GM18520 (cell line): Measurements from ENCODE around the gene KDM8.
"Not testable (repeated sequence)": the region's sequence is repeated elsewhere in the genome, so short reads cannot be mapped to it uniquely, and the experiment has no call there.

ENCODE experiments used
- ATAC-seq: cut with Tn5 transposase; IDR thresholded peaks from one replicate; pipeline ENCODE4 v1.9.1; 2021; ENCODE audit not compliant: unreplicated experiment

KDM8 gene

DNA sequence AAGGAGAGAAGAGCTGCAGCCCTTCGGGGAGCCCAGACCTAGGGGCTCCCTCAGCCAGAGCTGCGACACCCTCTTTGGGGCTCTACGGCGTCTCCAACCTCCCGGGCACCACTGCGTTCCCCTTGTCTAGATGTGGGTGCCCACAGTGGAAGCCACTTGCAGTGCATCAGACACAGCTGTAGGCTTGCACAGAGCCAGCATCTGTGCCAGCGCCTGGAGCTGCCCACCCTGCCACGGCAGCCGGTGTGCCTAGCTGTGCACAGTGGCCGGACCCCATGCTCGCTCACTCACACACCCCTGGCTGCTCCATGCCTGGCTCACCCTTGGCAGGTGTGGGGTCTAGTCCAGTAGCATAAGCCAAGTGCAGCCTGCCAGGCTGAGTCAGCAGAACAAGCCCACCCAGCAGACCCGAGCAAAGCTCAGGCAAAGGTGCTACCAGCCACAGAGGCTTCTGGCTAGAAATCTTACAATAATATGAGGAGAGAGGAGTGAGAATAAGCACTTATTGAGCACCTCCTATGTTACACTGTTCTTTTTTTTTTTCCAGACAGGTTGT, 12.9 kb upstream of the KDM8 start:
- no peak for ATAC-seq

DNA sequence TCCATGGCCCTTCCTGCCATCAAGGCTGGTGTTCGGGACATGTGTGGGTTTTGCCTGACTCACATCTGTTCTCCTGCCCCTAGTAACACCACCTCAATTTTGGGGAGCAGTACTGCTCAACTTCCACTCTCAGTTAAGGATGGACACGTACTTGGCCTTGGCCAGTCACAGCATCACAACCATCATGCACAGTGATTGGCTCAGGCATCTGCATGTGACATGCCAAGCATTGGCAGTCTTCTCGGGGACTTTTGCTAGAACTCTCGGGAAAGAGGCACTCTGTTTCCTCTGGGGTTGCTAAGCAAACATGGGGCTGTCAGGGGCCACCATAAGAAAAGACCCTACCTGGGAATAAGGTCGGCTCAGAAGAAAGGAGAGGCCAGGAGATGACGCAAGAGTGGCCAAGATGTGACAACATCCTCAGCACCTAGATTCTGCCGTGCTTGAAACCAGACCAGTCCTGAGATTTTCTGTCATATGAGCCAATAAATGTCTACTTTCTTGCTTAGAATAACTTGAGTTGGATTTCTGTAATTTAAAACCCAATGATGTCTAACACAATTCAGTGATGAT, 11.9 kb upstream of the KDM8 start:
- ATAC-seq: no peak

DNA sequence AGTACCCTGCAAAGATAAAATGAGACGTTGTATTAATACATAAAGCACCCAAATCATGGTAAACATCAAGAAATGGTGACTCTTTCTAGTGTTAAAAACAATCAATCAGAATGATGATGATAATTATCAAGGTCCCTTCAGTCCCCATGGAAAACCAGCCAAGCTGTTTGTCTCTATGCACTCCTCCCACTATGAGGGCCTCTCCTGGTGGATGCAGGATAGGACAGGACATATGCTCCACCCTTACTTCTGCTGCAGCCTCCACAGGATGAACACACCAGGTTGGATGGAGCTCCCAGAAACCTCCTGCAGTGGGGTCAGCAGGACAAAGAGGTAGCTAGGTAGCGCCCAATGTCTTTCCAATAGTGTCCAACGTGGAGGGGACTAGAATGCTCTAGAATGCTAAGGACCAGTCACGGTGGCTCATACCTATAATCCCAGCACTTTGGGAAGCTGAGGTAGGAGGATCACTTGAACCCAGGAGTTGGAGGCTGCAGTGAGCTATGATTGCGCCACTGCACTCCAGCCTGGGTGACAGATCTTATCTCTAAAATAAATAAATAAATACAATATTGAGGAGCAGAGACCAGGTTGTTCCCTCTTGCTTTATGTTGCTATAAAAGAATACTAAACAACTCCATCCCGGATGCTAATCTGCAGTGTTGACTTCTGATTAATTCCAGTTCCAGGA, 9.9 kb upstream of the KDM8 start:
- ATAC-seq: no peak

DNA sequence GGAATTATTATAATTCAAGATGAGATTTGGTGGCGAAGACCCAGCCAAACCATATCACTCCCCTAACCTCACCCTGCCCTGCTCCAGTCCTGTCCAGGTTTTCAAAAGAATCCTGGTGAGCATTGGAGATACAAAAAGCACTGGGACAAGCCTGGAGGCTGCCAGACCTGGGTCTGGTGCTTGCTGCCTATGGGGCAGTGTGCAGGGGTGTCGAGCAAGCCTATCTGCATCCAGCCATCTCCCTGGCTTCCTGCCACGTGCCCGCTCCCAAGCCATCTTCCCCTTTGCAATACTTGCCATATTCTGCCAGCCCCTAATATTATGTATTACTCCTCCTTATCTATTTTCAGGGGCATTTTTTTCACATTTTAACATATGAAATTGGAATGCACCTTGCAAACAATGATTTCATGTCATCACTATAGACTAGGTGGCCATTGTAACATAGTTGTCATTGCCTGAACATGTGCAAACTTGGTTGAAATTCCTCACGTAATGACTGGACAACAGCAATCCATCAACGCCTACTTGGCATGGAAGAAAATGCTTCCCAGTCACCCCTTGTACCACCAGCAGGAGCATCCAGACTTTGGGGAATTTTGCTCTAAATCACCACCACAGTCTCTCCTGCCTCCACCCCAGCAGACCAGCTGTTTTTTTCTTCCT, 8.1 kb upstream of the KDM8 start:
- ATAC-seq: no peak

DNA sequence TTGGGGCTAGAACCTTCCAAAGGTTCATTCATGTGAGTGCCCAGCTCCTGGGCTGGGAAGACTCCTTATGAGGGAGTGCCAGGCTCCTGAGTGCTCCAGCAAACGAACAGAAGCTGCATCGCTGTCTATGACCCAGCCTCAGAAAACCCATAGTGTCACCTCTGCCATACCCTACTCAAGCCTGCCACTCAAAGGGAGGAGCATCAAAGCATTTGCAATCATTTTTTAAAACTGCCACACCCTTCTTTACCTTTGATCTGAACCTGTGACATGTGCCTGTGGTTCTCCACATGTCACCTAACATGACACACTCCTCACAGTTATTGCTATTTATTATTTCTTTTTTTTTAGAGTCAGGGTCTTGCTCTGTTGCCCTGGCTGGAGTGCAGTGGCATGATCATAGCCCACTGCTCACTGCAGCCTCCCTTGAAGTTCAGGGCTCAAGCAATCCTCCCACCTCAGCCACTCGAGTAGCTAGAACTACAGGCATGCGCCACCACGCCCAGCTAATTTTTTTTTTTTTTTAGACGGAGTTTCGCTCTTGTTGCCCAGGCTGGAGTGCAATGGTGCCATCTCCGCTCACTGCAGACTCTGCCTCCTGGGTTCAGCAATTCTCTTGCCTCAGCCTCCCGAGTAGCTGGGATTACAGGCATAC, 7.3 kb upstream of the KDM8 start:
- ATAC-seq: no peak

DNA sequence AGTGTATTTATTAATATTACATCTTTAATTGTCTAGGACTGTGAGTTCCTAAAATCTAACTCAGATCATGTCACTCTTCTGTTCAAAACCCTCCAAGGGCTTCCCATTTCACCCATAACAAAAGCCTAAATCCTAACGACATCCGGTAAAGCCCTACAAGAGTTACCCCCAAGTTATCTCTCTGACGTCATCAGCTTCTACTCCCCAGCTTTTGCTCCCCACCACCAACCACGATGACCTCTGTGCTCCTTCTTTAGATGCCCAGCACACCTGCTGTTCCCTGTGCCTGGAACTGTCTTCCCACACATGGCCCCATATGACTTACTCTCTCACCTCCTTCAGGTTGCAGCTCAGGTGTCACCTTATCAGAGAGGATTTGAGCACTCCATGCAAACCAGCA, 6.3 kb upstream of the KDM8 start:
- no peak for ATAC-seq

DNA sequence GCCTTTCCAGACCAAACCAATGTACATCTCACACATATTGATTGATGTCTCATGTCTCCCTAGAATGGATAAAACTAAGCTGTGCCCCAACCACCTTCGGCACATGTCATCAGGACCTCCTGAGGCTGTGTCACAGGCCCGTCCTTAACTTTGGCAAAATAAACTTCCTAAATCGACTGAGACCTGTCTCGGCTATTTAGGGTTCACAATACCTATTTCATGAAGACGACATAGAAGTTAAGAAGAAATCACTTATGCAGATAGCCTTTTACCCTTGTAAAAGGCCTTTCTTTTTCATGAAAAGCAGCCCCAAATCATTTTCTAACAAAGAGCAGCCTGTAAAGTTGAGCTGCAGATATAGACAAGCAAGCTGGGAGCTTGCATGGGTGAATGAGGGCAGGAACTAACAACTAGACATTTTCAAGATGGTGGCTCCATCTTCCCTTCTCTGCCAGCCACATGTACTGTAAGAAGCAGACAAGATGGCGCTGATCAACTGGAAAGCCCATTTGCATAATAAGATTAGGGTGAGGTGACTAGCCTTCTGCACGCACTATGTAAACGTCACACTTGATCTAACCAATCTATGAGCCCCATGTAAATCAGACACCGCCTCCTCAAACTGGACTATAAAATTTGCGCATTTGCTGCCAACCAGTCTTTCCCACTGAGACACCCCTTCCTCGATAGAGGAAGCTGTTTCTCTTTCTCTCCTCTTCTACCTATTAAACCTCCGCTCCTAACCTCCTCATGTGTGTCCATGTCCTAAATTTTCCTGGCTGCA, 4.7 kb upstream of the KDM8 start:
- ATAC-seq: no peak

DNA sequence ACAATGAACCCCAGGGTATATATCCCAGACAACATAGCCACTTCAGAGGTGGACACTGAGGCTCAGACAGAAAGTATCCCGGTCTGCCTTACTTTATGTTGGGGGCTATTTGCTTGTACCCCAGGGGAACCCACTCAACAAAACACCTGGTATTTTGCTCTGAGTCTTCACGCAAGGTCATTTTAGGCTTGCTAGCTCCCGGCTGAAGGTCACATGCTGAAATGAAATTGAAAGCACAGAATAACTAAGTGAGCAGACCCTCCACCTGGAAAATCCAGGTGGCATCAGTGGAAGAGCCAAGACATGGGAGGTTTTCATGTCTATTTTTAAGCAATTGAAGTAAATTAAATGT, 4.1 kb upstream of the KDM8 start:
- no peak for ATAC-seq

DNA sequence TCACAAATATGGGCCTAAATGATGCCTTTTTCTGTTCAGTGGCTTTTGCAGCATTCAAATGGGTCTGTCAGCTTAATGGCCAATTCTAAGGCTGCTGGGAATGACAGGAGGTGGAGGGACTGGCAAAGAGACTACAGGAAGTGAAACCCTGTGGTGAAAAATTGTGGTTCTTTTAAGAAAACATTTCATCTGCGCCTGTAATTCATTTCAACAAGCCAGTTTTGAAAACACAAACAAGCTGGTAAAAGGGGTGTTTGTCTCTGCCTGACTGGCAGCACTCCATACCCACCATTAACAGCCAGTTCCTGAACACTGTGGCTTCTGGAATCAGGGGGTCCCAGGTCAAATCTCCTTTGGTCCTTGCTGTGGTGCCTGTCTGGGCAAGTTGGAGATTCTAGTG, 3.6 kb upstream of the KDM8 start:
- ATAC-seq: no peak

DNA sequence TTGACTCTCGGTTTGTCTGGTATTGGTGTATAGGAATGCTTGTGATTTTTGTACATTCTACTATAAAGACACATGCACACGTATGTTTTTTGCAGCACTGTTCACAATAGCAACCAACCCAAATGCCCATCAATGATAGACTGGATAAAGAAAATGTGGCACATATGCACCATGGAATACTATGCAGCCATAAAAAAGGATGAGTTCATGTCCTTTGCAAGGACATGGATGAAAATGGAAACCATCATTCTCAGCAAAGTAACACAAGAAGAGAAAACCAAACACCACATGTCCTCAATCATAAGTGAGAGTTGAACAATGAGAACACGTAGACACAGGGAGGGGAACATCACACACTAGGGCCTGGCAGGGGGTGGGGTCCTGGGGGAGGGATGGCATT, 2.4 kb upstream of the KDM8 start:
- ATAC-seq: not testable (repeated sequence)

DNA sequence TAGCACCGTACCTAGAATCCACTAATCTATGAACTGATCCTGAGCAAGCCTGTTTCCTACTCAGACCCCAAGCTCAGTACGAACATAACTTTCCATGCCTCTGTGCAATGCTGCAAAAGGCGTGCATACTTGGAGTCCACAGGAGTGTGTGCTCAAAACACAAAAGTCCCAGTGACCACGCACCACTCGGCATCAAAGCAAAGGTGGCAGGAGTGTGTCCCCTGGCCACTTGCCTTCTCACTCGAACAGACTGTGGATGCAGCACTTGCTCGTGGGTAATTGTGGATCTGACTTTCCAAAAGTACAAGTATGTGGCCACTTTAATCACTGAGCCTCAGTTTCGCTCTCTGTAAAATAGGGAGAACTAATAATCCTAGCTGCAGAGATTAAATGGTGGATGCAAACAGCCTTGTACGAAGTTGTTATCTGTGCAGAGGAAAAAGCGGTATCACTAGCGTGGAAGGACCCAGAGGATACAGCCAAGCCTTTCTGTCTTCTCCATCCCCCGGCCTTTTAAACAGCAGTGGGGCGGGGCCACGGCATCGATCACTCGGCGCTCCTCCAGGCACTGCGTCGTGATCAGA, 311 bp upstream of the KDM8 start:
- no peak for ATAC-seq

DNA sequence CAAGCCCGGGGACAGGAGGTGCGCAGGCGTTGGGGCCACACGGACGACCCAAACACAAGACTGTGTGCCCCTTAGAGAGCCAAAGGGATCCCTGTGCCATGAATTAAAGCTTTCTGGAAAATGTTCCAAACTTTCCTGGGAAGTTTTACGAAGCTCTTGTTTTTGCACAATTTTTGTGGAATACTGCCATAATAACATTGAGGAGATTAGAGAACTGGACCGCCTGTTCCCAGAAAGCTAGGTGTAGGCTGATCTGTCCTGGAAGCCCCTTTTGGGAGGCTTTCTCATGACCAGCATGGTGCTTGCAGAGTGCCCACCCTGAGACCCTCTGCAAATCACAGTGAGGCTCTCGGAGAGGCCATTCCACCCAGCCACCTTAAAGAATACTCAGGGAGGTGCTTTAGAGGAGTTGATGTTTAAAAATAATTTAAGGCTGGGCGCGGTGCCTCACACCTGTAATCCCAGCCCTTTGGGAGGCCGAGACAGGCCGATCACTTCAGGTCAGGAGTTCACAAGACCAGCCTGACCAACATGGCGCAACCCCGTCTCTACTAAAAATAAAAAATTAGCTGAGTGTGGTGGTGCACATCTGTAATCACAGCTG, 1.1 kb downstream of the KDM8 start:
- no peak for ATAC-seq

DNA sequence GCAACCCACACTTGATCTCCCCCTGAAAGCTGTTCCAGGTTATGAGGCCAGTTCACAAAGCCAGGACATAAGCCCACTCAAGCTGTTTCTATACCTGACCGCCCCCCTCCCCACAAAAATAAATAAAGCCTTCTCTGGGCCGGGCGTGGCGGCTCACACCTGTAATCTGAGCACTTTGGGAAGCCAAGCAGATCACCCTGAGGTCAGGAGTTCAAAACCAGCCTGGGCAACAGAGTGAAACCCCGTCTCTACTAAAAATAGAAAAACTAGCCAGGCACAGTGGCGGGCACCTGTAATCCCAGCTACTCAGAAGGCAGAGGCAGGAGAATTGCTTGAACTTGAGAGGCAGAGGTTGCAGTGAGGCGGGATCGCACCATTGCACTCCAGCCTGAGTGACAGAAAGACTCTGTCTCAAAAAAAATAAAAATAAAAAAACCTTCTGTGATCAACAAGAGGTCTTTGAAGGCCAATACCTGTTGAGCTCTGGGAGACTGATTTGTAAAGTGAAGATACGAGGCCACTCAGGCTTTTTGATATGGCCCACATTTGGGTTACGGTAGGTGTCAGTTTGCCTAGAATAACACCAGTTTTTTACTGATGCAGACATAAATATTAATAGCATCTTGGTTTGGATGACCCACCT, 2.2 kb downstream of the KDM8 start:
- ATAC-seq: no peak

DNA sequence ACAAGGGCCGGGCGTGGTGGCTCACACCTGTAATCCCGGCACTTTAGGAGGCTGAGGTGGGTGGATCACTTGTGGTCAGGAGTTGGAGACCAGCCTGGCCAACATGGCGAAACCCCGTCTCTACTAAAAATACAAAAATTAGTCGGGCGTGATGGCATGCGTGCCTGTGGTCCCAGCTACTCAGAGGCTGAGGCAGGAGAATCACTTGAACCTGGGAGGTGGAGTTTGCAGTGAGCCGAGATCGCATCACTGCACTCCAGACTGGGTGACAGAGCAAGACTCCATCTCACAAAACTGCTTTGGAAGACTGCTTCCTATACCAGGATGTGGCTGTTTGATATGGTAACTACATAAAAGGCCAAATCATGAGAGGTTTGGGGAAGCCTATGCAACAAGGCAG, 3.8 kb downstream of the KDM8 start:
- not testable (repeated sequence) for ATAC-seq

DNA sequence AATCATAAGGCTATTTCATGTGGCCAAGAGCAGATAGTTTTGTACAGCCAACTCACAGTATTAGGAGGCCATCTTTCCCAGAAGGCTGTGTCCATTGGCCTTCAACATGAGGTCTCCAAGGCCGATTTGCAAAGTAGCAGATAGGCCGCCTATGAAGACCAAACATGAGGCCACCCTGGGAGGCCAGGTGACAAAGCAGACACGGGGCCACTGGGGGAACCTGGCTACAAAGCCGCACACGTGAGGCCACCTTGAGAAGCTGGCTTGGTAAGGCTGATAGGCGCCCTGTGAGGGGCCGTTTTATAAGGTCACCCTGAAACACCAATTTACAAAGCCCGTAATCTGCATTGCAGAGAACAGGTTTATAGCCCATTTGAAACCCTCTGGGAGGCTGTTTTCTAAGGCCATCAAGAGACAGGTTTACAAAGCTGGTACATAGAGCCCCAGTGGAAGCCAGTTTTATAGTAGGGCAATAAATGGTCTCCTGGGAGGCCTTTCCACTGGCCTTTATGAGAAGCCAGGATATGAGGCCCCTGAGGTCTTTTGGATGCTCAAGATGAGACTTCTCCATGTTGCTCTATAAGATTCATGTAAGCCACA, 4.9 kb downstream of the KDM8 start:
- ATAC-seq: no peak

DNA sequence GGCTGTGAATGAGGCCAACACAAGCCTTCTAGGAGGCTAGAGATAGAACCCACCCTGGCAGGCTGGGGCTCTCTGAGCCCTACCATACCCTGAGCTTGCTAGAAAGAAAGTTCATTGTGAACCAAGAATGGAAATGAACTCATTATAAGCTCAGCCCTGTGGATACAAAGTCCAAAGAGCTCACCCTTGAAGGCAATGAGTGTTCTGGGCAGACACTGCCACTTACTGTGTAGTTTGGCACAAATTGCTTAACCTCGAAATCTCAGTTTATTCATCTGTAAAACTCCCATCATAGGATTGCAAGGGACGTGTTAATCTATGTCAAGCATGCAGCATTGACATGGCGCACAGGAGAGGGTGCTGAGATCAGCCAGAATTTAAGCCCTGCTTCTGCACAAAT, 5.5 kb downstream of the KDM8 start:
- ATAC-seq: no peak

DNA sequence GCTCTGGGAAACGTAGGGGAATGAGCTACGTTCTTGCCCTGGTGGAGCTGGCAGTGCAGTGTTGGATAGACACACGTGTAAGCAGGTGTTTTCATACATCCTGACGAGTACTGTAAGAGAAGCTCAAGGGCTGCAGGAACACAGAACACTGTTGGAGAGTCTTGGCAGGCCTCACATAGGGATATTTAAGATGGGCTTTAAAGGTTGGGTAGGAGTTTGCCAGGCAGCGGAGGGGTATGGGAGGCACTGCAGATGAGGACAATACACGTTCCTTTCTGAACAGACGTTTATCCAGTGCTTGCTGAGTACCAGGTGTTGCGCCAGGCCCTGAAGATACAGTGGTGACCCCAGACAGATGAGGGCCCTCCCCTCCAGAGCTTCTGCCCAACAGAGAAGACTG, 6.3 kb downstream of the KDM8 start:
- no peak for ATAC-seq

DNA sequence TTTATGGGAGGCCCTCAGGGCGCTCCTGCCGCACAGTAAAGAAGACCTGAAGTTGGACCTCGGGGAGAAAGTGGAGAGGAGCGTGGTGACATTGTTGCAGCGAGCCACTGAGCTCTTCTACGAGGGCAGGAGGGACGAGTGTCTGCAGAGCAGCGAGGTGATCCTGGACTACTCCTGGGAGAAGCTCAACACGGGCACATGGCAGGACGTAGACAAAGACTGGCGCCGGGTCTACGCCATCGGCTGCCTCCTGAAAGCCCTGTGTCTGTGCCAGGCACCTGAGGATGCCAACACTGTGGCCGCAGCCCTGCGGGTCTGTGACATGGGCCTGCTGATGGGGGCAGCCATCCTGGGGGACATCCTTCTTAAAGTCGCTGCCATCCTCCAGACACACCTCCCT, 6.8 kb downstream of the KDM8 start:
- no peak for ATAC-seq

DNA sequence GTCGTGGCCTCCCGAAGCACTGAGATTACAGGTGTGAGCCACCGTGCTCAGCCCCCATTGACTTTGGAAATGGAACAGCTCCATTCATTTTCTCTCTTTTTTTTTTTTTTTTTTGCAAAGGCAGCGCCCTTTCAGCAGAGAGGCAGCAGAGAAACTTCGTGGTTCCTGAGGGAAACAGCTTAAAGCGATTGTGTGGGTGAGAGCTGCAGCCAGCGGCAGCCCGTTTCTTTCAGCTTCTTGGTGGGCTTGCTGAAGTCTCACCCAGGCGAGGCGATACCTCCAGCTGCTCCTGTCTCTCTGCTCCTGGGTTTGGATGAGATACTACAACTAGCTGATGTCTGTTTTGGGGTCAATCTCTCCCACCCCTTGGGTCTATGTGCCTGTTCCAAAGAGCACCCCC, 7.7 kb downstream of the KDM8 start:
- ATAC-seq: no peak
